ENCODE measurements around the gene MYPOP.

The MYPOP gene

GRCh38 chr19:45935267-45935666, 32.9 kb upstream of the MYPOP start:
- no peak for TF ChIP-seq ZNF548 (tag by site-specific recombination; IDR thresholded peaks at IDR 0.05)
- no peak for TF ChIP-seq ZSCAN5A (tag by site-specific recombination; IDR thresholded peaks at IDR 0.05)
- no peak for TF ChIP-seq ZNF791 (tag by site-specific recombination; IDR thresholded peaks at IDR 0.05)
- TF ChIP-seq SCRT1 (tag by site-specific recombination; IDR thresholded peaks at IDR 0.05; ENCODE audit: borderline replicate concordance), result no peak
- TF ChIP-seq ZNF544 (tag by site-specific recombination; IDR thresholded peaks at IDR 0.05), result no peak
- no peak for TF ChIP-seq ZNF768 (tag by site-specific recombination; IDR thresholded peaks at IDR 0.05)
- no peak for TF ChIP-seq ZNF610 (tag by site-specific recombination; IDR thresholded peaks at IDR 0.05; ENCODE audit: borderline replicate concordance)
- no peak for TF ChIP-seq ZNF677 (tag by site-specific recombination; IDR thresholded peaks at IDR 0.05)
- no peak for TF ChIP-seq ZBTB26 (tag by site-specific recombination; optimal IDR thresholded peaks at IDR 0.05)
- TF ChIP-seq WT1 (tag by site-specific recombination; IDR thresholded peaks at IDR 0.05), result no peak
- no peak for TF ChIP-seq ZSCAN16 (tag by site-specific recombination; IDR thresholded peaks at IDR 0.05)
- TF ChIP-seq ZNF530 (tag by site-specific recombination; IDR thresholded peaks at IDR 0.05; ENCODE audit: low read depth), result no peak
- TF ChIP-seq ZNF280D (tag by site-specific recombination; IDR thresholded peaks at IDR 0.05), result no peak
- no peak for TF ChIP-seq ZBTB17 (tag by site-specific recombination; IDR thresholded peaks at IDR 0.05)
- TF ChIP-seq ZNF2 (tag by site-specific recombination; IDR thresholded peaks at IDR 0.05), result no peak
- Histone ChIP-seq H3K36me3 (ENCODE audit: control insufficient read depth in 2 of 2, insufficient read depth in 1 of 2, low read length in 2 of 2) (no peaks in the 10 kb centered on the region), H3K4me3 (ENCODE audit: low read depth, low read length) (no peak overlapping the region), H3K4me1 (ENCODE audit: control insufficient read depth, insufficient read depth, low read length) (no peaks in the 10 kb centered on the region), H3K27ac (ENCODE audit: extremely low read depth, low read depth, low read length) (no peak overlapping the region), H3K9me3 (ENCODE audit: control insufficient read depth, insufficient read depth, low read depth, low read length) (no peaks in the 10 kb centered on the region)
- POLR2A ChIA-PET, result no interaction called here
- CTCF ChIA-PET, result no interaction called here

GRCh38 chr19:45934551-45935230, 32.3 kb upstream of the MYPOP start:
- TF ChIP-seq EGR2 (tag by site-specific recombination; IDR thresholded peaks at IDR 0.05; ENCODE audit: low read depth) (0 out of 2 replicates have a peak, but pooled peaks have one; percentile 7), ZBTB8A (tag by site-specific recombination; IDR thresholded peaks at IDR 0.05) (no peak), ZBTB17 (tag by site-specific recombination; IDR thresholded peaks at IDR 0.05) (no peak), YY2 (tag by site-specific recombination; IDR thresholded peaks at IDR 0.05) (no peak), ZBTB10 (tag by site-specific recombination; IDR thresholded peaks at IDR 0.05) (no peak), ZNF747 (tag by site-specific recombination; IDR thresholded peaks at IDR 0.05) (no peak), ZFHX2 (tag by site-specific recombination; conservative IDR thresholded peaks at IDR 0.05) (peak; percentile 28; the same call in 1 of the 2 replicates)
- Histone ChIP-seq H3K9me3 (ENCODE audit: control insufficient read depth, insufficient read depth, low read depth, low read length) (no peaks in the 10 kb centered on the region), H3K36me3 (ENCODE audit: control insufficient read depth in 2 of 2, insufficient read depth in 1 of 2, low read length in 2 of 2) (no peaks in the 10 kb centered on the region; a peak in 1 of 3 replicates), H3K4me1 (ENCODE audit: control insufficient read depth, insufficient read depth, low read length) (no peaks in the 10 kb centered on the region), H3K27ac (ENCODE audit: extremely low read depth, low read depth, low read length) (no peak overlapping the region), H3K4me3 (ENCODE audit: low read depth, low read length) (no peak overlapping the region)
- ChIA-PET POLR2A (no interaction called here), CTCF (no interaction called here)
